H1 (cell line): ENCODE data around the gene TRPM6. TPM values are rescaled to one million over a fixed set of nuclear protein-coding genes. Genes with fewer than 3 reads are reported as not detected.

ENCODE experiments used
- CTCF ChIA-PET: fragments of 300-600 bp; sonication (Branson Sonifier 250); formaldehyde crosslinking; loops from one replicate; lab custom pipeline; 2021; ENCODE audit not compliant: partially characterized antibody; lab: Charles Lee
- POLR2A ChIA-PET: fragments of 300-600 bp; sonication (Branson Sonifier 250); formaldehyde crosslinking; loops from one replicate; lab custom pipeline; 2021; ENCODE audit warnings: inconsistent platforms; ENCODE audit not compliant: partially characterized antibody; lab: Charles Lee
- DNase-seq, 2 experiments: peaks; one replicate each; pipeline versions ENCODE4 v3.0.0 to v3.0.0-alpha.2; 2010 to 2022; ENCODE audit warnings: low spot score in 2 of 2, low read depth in 1 of 2, mixed read lengths in 1 of 2
- FAIRE-seq: peaks from 2 replicates; lab custom pipeline; 2011; peaks lifted over from hg19 to GRCh38; lab: Jason Lieb, UNC
- H2AFZ ChIP-seq: 2 replicates; pipeline ENCODE4 v1.8.1; 2012; ENCODE audit warnings: low read length, inconsistent platforms
- H2AK5ac ChIP-seq: 2 replicates; pipeline ENCODE4 v1.6.1; 2013; ENCODE audit warnings: low read depth, low read length
- H2BK120ac ChIP-seq: replicated peaks from 2 replicates; pipeline ENCODE3; 2013; ENCODE audit warnings: low read depth, low read length, inconsistent platforms
- H2BK12ac ChIP-seq: 2 replicates; pipeline ENCODE4 v1.6.1; 2013; ENCODE audit warnings: low read depth, low read length
- H2BK15ac ChIP-seq: 2 replicates; pipeline ENCODE4 v1.6.1; 2013; ENCODE audit warnings: low read length
- H2BK20ac ChIP-seq: 2 replicates; pipeline ENCODE4 v1.6.1; 2013; ENCODE audit warnings: low read length
- H2BK5ac ChIP-seq: 2 replicates; pipeline ENCODE4 v1.6.1; 2013; ENCODE audit warnings: low read depth, low read length
- H3K14ac ChIP-seq: 2 replicates; pipeline ENCODE4 v1.6.1; 2013; ENCODE audit warnings: inconsistent platforms; ENCODE audit not compliant: insufficient read length
- H3K18ac ChIP-seq: 2 replicates; pipeline ENCODE4 v1.6.1; 2013; ENCODE audit warnings: low read length; ENCODE audit errors: extremely low read depth
- H3K23ac ChIP-seq: 2 replicates; pipeline ENCODE4 v1.6.1; 2013; ENCODE audit warnings: inconsistent platforms; ENCODE audit not compliant: insufficient read length
- H3K23me2 ChIP-seq: 2 replicates; pipeline ENCODE4 v1.6.1; 2013; ENCODE audit warnings: low read depth, low read length
- H3K27ac ChIP-seq: 2 replicates; pipeline ENCODE4 v1.6.1; 2011; ENCODE audit warnings: low read depth, low read length, inconsistent platforms
- H3K27me3 ChIP-seq, 4 experiments: replicated peaks in 1 of 4; 1 replicate in 1 of 4; 2 replicates in 3 of 4; pipeline versions ENCODE4 v1.6.1 to v1.8.1; 2011 to 2013; ENCODE audit warnings: low read length in 3 of 4, mild to moderate bottlenecking in 3 of 4, inconsistent platforms in 2 of 4, mixed read lengths in 2 of 4, moderate library complexity in 1 of 4; ENCODE audit not compliant: control insufficient read depth in 3 of 4, insufficient read depth in 3 of 4; ENCODE audit errors: extremely low read depth in 1 of 4
- H3K36me3 ChIP-seq, 4 experiments: 2 replicates each; pipeline versions ENCODE4 v1.6.1 to v1.8.1; 2011 to 2013; ENCODE audit warnings: mild to moderate bottlenecking in 4 of 4, low read length in 3 of 4, moderate library complexity in 2 of 4, control low read depth in 1 of 4, inconsistent platforms in 1 of 4; ENCODE audit not compliant: insufficient read depth in 4 of 4, control insufficient read depth in 2 of 4
- H3K4ac ChIP-seq: replicated peaks from 2 replicates; pipeline ENCODE3; 2013; ENCODE audit warnings: low read length, low read depth, mixed read lengths, inconsistent platforms; ENCODE audit not compliant: insufficient read length
- H3K4me1 ChIP-seq, 4 experiments: replicated peaks in 1 of 4; 1 replicate in 1 of 4; 2 replicates in 3 of 4; pipeline versions ENCODE4 v1.6.1 to v1.8.1; 2011 to 2013; ENCODE audit warnings: low read length in 3 of 4, inconsistent platforms in 2 of 4, mixed read lengths in 1 of 4; ENCODE audit not compliant: insufficient read depth in 4 of 4, control insufficient read depth in 3 of 4
- H3K4me2 ChIP-seq, 2 experiments: 2 replicates each; pipeline versions ENCODE4 v1.6.1 to v1.8.1; 2011 to 2013; ENCODE audit warnings: low read depth in 2 of 2, low read length in 2 of 2, control low read depth in 1 of 2, inconsistent platforms in 1 of 2, mild to moderate bottlenecking in 1 of 2; ENCODE audit not compliant: insufficient read depth in 1 of 2
- H3K4me3 ChIP-seq, 4 experiments: fragments of 200-600, 300-600 bp in 1 of 4; sonication (generic), shearing (Covaris generic), sonication (Bioruptor Twin) in 1 of 4; 2 replicates each; pipeline versions ENCODE4 v1.5.1 to v1.8.1; 2011 to 2016; ENCODE audit warnings: low read length in 4 of 4, low read depth in 3 of 4, control low read depth in 2 of 4, inconsistent platforms in 2 of 4, mild to moderate bottlenecking in 2 of 4, mixed read lengths in 1 of 4, moderate library complexity in 1 of 4; ENCODE audit not compliant: insufficient read depth in 2 of 4; ENCODE audit errors: extremely low read depth in 1 of 4
- H3K56ac ChIP-seq: replicated peaks from 2 replicates; pipeline ENCODE3; 2013; ENCODE audit warnings: low read depth, mild to moderate bottlenecking, mixed read lengths, low read length, inconsistent platforms; ENCODE audit not compliant: insufficient read length
- H3K79me1 ChIP-seq: 2 replicates; pipeline ENCODE4 v1.6.1; 2013; ENCODE audit warnings: low read depth, low read length, control low read depth
- H3K79me2 ChIP-seq, 2 experiments: 2 replicates each; pipeline versions ENCODE4 v1.6.1 to v1.8.1; 2012 to 2013; ENCODE audit warnings: low read length in 2 of 2, mild to moderate bottlenecking in 2 of 2, inconsistent platforms in 1 of 2; ENCODE audit not compliant: insufficient read depth in 2 of 2, control insufficient read depth in 1 of 2
- H3K9ac ChIP-seq, 4 experiments: replicated peaks in 1 of 4; 1 replicate in 1 of 4; 2 replicates in 3 of 4; pipeline versions ENCODE4 v1.6.1 to v1.8.1; 2011 to 2013; ENCODE audit warnings: low read depth in 3 of 4, low read length in 3 of 4, control low read depth in 2 of 4, mild to moderate bottlenecking in 2 of 4, moderate library complexity in 2 of 4, inconsistent platforms in 1 of 4; ENCODE audit errors: extremely low read depth in 1 of 4
- H3K9me3 ChIP-seq, 2 experiments: 2 replicates each; pipeline versions ENCODE4 v1.6.1 to v1.8.1; 2012 to 2013; ENCODE audit warnings: mild to moderate bottlenecking in 2 of 2, moderate library complexity in 2 of 2, control low read depth in 1 of 2, inconsistent platforms in 1 of 2, low read depth in 1 of 2, low read length in 1 of 2, mixed read lengths in 1 of 2; ENCODE audit not compliant: insufficient read depth in 2 of 2
- H4K20me1 ChIP-seq, 2 experiments: replicated peaks in 1 of 2; 2 replicates each; pipeline versions ENCODE3 to v1.8.1; 2011 to 2013; ENCODE audit warnings: inconsistent platforms in 2 of 2, low read length in 2 of 2, mild to moderate bottlenecking in 1 of 2; ENCODE audit not compliant: insufficient read depth in 2 of 2, control insufficient read depth in 1 of 2
- H4K5ac ChIP-seq: 2 replicates; pipeline ENCODE4 v1.6.1; 2013; ENCODE audit warnings: low read length, low read depth, mixed read lengths, inconsistent platforms; ENCODE audit not compliant: insufficient read length
- H4K8ac ChIP-seq: 2 replicates; pipeline ENCODE4 v1.8.0; 2013; ENCODE audit warnings: mild to moderate bottlenecking, moderate library complexity, low read length, inconsistent platforms; ENCODE audit not compliant: insufficient read depth; ENCODE audit errors: extremely low read depth
- H4K91ac ChIP-seq: replicated peaks from 2 replicates; pipeline ENCODE3; 2013; ENCODE audit warnings: low read length, mixed read lengths, inconsistent platforms; ENCODE audit not compliant: insufficient read length
- BACH1 ChIP-seq: IDR thresholded peaks from 2 replicates; pipeline ENCODE4 v1.6.1; 2012; ENCODE audit warnings: low read length, improper control_type of control experiment
- HDAC2 ChIP-seq, 2 experiments: fragments of 300-600 bp in 1 of 2; sonication (generic) in 1 of 2; IDR thresholded peaks; 2 replicates each; pipeline ENCODE4 v1.6.1; 2011 to 2012; ENCODE audit warnings: low read depth in 2 of 2, low read length in 2 of 2, mild to moderate bottlenecking in 2 of 2, moderate library complexity in 2 of 2, borderline replicate concordance in 1 of 2, inconsistent platforms in 1 of 2
- KDM5A ChIP-seq: fragments of 200-600 bp; IDR thresholded peaks from 2 replicates; pipeline ENCODE4 v1.7.1; 2012; ENCODE audit warnings: mild to moderate bottlenecking, low read length, inconsistent platforms, mixed read lengths
- NRF1 ChIP-seq: IDR thresholded peaks from 2 replicates; pipeline ENCODE4 v1.6.1; 2011; ENCODE audit warnings: mild to moderate bottlenecking, low read depth, low read length, improper control_type of control experiment
- RFX5 ChIP-seq: IDR thresholded peaks from 2 replicates; pipeline ENCODE4 v1.6.1; 2011; ENCODE audit warnings: low read depth, low read length, improper control_type of control experiment, borderline replicate concordance
- SIN3A ChIP-seq, 2 experiments: IDR thresholded peaks in 1 of 2; conservative IDR thresholded peaks in 1 of 2; 2 replicates each; pipeline ENCODE4 v1.6.1; 2011 to 2012; ENCODE audit warnings: low read length in 2 of 2, improper control_type of control experiment in 1 of 2, low read depth in 1 of 2, mild to moderate bottlenecking in 1 of 2
- TAF7 ChIP-seq: optimal IDR thresholded peaks from 2 replicates; pipeline ENCODE3; 2011; ENCODE audit warnings: low read depth, mild to moderate bottlenecking, inconsistent platforms, low read length, moderate library complexity, borderline replicate concordance
- TEAD4 ChIP-seq: IDR thresholded peaks from 2 replicates; pipeline ENCODE4 v1.6.1; 2012; ENCODE audit warnings: low read depth, low read length, inconsistent platforms, mixed read lengths
- WGBS, 2 experiments: shearing (Covaris generic) in 1 of 2; methylation state at CpG; one replicate each; pipeline versions ENCODE4 v1.1.6 to v1.1.7; 2013 to 2015; ENCODE audit warnings: low lambda C conversion rate in 2 of 2, mixed read lengths in 2 of 2, inconsistent platforms in 1 of 2, low coverage in 1 of 2, missing lambda C conversion rate in 1 of 2; ENCODE audit not compliant: insufficient replicate concordance in 2 of 2, insufficient coverage in 1 of 2, insufficient read length in 1 of 2; ENCODE audit errors: extremely low coverage in 1 of 2, missing lambda C conversion rate in 1 of 2; 5-methylcytosine and 5-hydroxymethylcytosine counted together
- polyA plus RNA-seq, 7 experiments: library from polyadenylated mRNA; depleted of rRNA in 3 of 7; stranded (reverse) in 5 of 7; unstranded in 2 of 7; fragments of >200 nt in 5 of 7; fragments of 200-250 nt in 2 of 7; gene quantifications; 1 replicate in 5 of 7; 2 replicates in 1 of 7; 4 replicates in 1 of 7; pipeline versions ENCODE4 v1.2.1 to v1.2.3, GENCODE V29; 2011 to 2013; ENCODE audit warnings: missing spikeins in 2 of 7, mixed read lengths in 2 of 7
- total RNA-seq: library from RNA; stranded (reverse); fragmentation: NEBNext Ultra II Directional; extraction: Animal tissue kit (Norgen Biotek cat#: 25700); gene quantifications from 2 replicates; pipeline ENCODE4 v1.2.1, GENCODE V29; 2021

The TRPM6 gene
- total and polyA plus RNA-seq, 2 of the 8 experiments (the other 6 are each of a cell fraction or from before 2014, with no cell fraction given): 0.45 to 1.5 TPM

DNA sequence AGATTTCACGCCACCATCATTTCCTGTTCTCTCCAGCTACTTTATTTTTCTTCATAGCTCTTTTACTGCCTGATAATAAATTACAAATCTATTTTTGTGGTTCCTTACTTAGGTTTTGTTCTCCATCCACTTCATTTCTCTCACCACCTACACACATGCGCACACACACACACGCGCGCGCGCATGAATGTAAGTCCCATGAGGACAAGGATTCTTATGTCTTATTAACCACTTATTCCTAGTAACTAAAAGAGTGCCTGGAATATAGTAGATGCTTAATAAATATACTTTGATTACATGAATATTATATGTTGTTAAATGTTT is 116.5 kb downstream of the TRPM6 start:
- no peaks in the 10 kb centered on the region for H3K9me3 ChIP-seq
- no peak overlapping the region for H2BK120ac ChIP-seq
- ChIA-PET CTCF (interaction anchor here (0.7 to 14.0 kb wide), 20 partner anchors 10 to 303 kb away, joined by 3 to 241 read pairs (median 4); partner anchors contain the start of genes C9orf40 and TRPM6), POLR2A (no interaction called here)
- no peaks in the 10 kb centered on the region for H3K36me3 ChIP-seq
- no peak overlapping the region for H3K4me3 ChIP-seq
- H3K4ac ChIP-seq: no peak overlapping the region
- no peaks in the 10 kb centered on the region for H4K20me1 ChIP-seq
- H4K5ac ChIP-seq: no peak overlapping the region
- DNase-seq (no peak), FAIRE-seq (no peak)
- no peak overlapping the region for H2BK5ac ChIP-seq
- H3K4me1 ChIP-seq: 0 out of 7 replicates have a peak, but pooled peaks cover 0 to 2% (median 0%) of the 10 kb centered on the region in 4 experiments
- H2AFZ ChIP-seq: no peak overlapping the region
- no peaks in the 10 kb centered on the region for H3K79me2 ChIP-seq
- H4K8ac ChIP-seq: no peak overlapping the region
- no peak overlapping the region for H3K56ac ChIP-seq
- H3K79me1 ChIP-seq: no peaks in the 10 kb centered on the region
- no peak overlapping the region for H3K4me2 ChIP-seq
- H3K23ac ChIP-seq: no peak overlapping the region
- no peak overlapping the region for H3K9ac ChIP-seq
- TF ChIP-seq TAF7: no peak
- no peak for TF ChIP-seq TEAD4
- no peak for TF ChIP-seq SIN3A (conservative IDR thresholded peaks at IDR 0.05 in 1 of 2, IDR thresholded peaks at IDR 0.05 in 1 of 2; ENCODE audit: low read depth in 1 of 2, low read length in 2 of 2)
- TF ChIP-seq KDM5A: no peak
- TF ChIP-seq HDAC2 (IDR thresholded peaks at IDR 0.05; ENCODE audit: borderline replicate concordance in 1 of 2, low read depth in 2 of 2, low read length in 2 of 2): no peak
- TF ChIP-seq RFX5: no peak
- no peak for TF ChIP-seq NRF1
- no peak for TF ChIP-seq BACH1
- no peak overlapping the region for H3K27ac ChIP-seq
- no peak overlapping the region for H2BK20ac ChIP-seq
- H2BK15ac ChIP-seq: no peak overlapping the region
- H2AK5ac ChIP-seq: no peak overlapping the region
- H3K18ac ChIP-seq: no peak overlapping the region
- 93% methylated on average over 7 of the region's 7 CpGs; no CpG with 5 or more reads in 1 of the 2 experiments for WGBS, 2 experiments
- H3K23me2 ChIP-seq: no peaks in the 10 kb centered on the region; the same call in 1 of the 2 replicates
- no peak overlapping the region for H2BK12ac ChIP-seq
- H3K14ac ChIP-seq: no peak overlapping the region
- no peaks in the 10 kb centered on the region for H3K27me3 ChIP-seq
- no peak overlapping the region for H4K91ac ChIP-seq
